ENCODE measurements around the gene SLC35F3.
"Not testable (repeated sequence)": the region's sequence is repeated elsewhere in the genome, so short reads cannot be mapped to it uniquely, and the experiment has no call there.

DNA sequence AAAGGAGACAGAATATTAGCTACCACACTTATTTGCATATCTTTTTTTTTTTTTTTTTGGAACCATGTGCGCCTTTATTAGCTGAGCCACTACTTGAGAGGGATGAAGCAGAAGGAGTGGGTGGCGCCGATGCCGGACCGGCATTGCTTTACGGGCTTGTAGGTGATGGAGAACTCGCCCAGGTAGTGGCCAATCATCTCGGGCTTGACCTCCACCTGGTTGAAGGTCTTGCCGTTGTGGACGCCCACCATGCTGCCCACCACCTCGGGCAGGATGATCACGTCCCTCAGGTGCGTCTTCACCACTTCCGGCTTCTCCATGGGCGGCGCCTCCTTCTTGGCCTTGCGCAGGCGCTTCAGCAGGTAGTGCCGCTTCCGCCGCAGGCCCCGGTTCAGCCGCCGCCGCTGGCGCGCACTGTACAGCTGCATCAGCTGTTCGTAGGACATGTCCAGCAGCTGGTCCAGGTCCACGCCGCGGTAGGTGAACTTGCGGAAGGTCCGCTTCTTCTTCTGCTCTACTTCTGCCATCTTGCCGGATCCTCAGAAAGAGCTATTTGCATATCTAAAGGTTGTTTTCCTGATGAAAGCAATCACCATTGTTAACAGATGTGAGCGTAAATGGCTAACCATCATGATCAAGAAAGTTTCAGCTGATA lies 452.3 kb downstream of the SLC35F3 start:
- TF ChIP-seq, protein P1, sequence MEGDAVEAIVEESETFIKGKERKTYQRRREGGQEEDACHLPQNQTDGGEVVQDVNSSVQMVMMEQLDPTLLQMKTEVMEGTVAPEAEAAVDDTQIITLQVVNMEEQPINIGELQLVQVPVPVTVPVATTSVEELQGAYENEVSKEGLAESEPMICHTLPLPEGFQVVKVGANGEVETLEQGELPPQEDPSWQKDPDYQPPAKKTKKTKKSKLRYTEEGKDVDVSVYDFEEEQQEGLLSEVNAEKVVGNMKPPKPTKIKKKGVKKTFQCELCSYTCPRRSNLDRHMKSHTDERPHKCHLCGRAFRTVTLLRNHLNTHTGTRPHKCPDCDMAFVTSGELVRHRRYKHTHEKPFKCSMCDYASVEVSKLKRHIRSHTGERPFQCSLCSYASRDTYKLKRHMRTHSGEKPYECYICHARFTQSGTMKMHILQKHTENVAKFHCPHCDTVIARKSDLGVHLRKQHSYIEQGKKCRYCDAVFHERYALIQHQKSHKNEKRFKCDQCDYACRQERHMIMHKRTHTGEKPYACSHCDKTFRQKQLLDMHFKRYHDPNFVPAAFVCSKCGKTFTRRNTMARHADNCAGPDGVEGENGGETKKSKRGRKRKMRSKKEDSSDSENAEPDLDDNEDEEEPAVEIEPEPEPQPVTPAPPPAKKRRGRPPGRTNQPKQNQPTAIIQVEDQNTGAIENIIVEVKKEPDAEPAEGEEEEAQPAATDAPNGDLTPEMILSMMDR (IDR thresholded peaks at IDR 0.05; ENCODE audit: low read depth, low read length): not testable (repeated sequence)
- TF ChIP-seq, protein P2, sequence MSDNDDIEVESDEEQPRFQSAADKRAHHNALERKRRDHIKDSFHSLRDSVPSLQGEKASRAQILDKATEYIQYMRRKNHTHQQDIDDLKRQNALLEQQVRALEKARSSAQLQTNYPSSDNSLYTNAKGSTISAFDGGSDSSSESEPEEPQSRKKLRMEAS (IDR thresholded peaks at IDR 0.05; ENCODE audit: low read depth, low read length): not testable (repeated sequence)
- TF ChIP-seq MYC (IDR thresholded peaks at IDR 0.05; ENCODE audit: low read depth, low read length); POLR2A (IDR thresholded peaks at IDR 0.05; ENCODE audit: extremely low read depth, insufficient read length): not testable (repeated sequence)

All from NB4 (cell line).